ENCODE results near the gene PDE8B. TPM values are rescaled to one million over a fixed set of nuclear protein-coding genes. Genes with fewer than 3 reads are reported as not detected.

Gene PDE8B
- total RNA-seq, 1 experiment from 2014 or later = 0.86 TPM

DNA sequence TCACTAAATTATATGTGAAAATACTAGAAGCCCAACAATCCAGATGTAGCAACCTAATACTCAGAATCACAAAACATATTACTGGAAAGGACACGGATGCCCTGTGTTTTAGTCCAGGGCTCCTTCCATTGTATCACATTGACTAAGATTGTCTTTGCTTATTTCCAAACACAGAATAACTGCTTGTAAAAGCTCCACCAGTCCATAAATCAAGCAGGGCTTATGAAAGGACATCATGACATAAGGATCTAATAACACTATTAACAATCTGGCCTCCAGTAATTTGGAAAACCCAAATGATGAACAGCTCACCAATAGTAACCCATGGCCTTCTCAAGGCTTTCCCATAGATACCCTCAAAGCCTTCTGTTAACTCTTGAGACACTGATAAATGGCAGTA lies 241.9 kb downstream of the PDE8B start:
- no peaks in the 10 kb centered on the region for H3K4me1 Mint-ChIP-seq (ENCODE audit: low read depth, unreplicated experiment)
- ChIA-PET POLR2A (no interaction called here), CTCF (no interaction called here)
- peaks cover 5% of the 10 kb centered on the region for H3K9me3 Mint-ChIP-seq (ENCODE audit: unreplicated experiment)
- H3K27me3 Mint-ChIP-seq (ENCODE audit: insufficient read depth, unreplicated experiment) = no peaks in the 10 kb centered on the region
- no peak overlapping the region for H3K4me3 ChIP-seq (ENCODE audit: low read depth, low read length)
- no TSS peak for BruUV-seq (replicated peaks)
- H3K9me3 ChIP-seq = no peaks in the 10 kb centered on the region
- DNase-seq = no peak
- H3K4me1 ChIP-seq = no peaks in the 10 kb centered on the region
- no peak overlapping the region for H3K4me3 Mint-ChIP-seq (ENCODE audit: unreplicated experiment)
- no peaks in the 10 kb centered on the region for H3K27me3 ChIP-seq (replicated peaks; ENCODE audit: control insufficient read depth, insufficient read depth, low read length)
- TF ChIP-seq, protein P1, sequence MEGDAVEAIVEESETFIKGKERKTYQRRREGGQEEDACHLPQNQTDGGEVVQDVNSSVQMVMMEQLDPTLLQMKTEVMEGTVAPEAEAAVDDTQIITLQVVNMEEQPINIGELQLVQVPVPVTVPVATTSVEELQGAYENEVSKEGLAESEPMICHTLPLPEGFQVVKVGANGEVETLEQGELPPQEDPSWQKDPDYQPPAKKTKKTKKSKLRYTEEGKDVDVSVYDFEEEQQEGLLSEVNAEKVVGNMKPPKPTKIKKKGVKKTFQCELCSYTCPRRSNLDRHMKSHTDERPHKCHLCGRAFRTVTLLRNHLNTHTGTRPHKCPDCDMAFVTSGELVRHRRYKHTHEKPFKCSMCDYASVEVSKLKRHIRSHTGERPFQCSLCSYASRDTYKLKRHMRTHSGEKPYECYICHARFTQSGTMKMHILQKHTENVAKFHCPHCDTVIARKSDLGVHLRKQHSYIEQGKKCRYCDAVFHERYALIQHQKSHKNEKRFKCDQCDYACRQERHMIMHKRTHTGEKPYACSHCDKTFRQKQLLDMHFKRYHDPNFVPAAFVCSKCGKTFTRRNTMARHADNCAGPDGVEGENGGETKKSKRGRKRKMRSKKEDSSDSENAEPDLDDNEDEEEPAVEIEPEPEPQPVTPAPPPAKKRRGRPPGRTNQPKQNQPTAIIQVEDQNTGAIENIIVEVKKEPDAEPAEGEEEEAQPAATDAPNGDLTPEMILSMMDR (IDR thresholded peaks at IDR 0.05; ENCODE audit: insufficient read depth in 1 of 2, low read depth in 1 of 2, low read length in 1 of 2, severe bottlenecking in 1 of 2, unreplicated experiment in 1 of 2) = no peak
- no peak overlapping the region for H3K27ac Mint-ChIP-seq (ENCODE audit: unreplicated experiment)
- H3K36me3 ChIP-seq (ENCODE audit: control insufficient read depth, insufficient read depth, low read length) = no peaks in the 10 kb centered on the region; the same call in 1 of the 2 replicates
- intact Hi-C loops (cut with micrococcal nuclease; ENCODE audit: unreplicated experiment) = no loop called here
- peaks cover 21% of the 10 kb centered on the region for H3K36me3 Mint-ChIP-seq (ENCODE audit: insufficient read depth, unreplicated experiment)

DNA sequence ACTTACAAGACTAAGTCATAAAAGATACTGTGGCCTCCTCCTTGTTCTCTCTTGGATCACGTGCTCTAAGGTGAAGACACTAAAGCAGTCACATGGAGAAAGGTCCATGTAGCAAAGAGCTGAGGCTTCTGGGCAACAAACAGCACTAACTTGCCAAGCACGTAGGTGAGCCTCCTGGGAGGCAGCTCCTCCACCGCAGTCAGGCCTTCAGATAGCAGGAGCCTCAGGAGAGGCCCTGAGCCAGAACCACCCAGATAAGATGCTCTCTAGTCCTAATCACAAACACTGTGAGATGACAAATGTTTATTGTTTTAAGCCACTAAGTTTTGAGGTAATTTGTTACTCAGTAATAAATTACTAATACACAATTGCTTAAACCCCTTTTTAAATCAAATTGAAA lies 243.6 kb downstream of the PDE8B start:
- no peaks in the 10 kb centered on the region for H3K27me3 Mint-ChIP-seq (ENCODE audit: insufficient read depth, unreplicated experiment)
- POLR2A ChIA-PET = no interaction called here
- H3K27ac Mint-ChIP-seq (ENCODE audit: unreplicated experiment) = no peak overlapping the region
- no peak for DNase-seq
- H3K4me3 Mint-ChIP-seq (ENCODE audit: unreplicated experiment) = no peak overlapping the region
- TF ChIP-seq, protein P1 (IDR thresholded peaks at IDR 0.05; ENCODE audit: insufficient read depth in 1 of 2, low read depth in 1 of 2, low read length in 1 of 2, severe bottlenecking in 1 of 2, unreplicated experiment in 1 of 2) = no peak
- H3K27me3 ChIP-seq (replicated peaks; ENCODE audit: control insufficient read depth, insufficient read depth, low read length) = no peaks in the 10 kb centered on the region
- intact Hi-C loops (cut with micrococcal nuclease; ENCODE audit: unreplicated experiment) = no loop called here
- peaks cover 7% of the 10 kb centered on the region for H3K36me3 Mint-ChIP-seq (ENCODE audit: insufficient read depth, unreplicated experiment)
- H3K9me3 Mint-ChIP-seq (ENCODE audit: unreplicated experiment) = no peaks in the 10 kb centered on the region
- H3K4me3 ChIP-seq (ENCODE audit: low read depth, low read length) = no peak overlapping the region
- CTCF ChIA-PET = no interaction called here
- no peaks in the 10 kb centered on the region for H3K4me1 ChIP-seq
- no peaks in the 10 kb centered on the region; the same call in 1 of the 2 replicates for H3K36me3 ChIP-seq (ENCODE audit: control insufficient read depth, insufficient read depth, low read length)
- H3K4me1 Mint-ChIP-seq (ENCODE audit: low read depth, unreplicated experiment) = no peaks in the 10 kb centered on the region
- BruUV-seq (replicated peaks) = no TSS peak
- H3K9me3 ChIP-seq = no peaks in the 10 kb centered on the region

DNA sequence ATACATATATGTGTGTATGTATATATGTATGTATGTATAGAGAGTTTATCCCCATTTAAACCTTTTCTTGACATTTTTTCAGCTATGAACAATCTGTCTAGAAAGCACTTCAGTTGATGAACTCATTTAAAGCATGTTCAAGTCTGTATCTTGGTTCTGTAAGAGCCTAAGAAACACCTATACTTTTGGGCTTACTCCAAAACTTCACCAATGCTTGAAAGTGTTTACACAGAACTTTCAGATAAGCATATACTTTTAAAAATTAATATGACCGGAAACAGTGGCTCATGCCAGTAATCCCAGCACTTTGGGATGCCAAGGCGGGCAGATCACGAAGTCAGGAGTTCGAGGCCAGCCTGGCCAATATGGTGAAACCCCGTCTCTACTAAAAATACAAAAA lies 250.8 kb downstream of the PDE8B start:
- no peak for DNase-seq
- Mint-ChIP-seq H3K27ac (ENCODE audit: unreplicated experiment) (no peak overlapping the region), H3K9me3 (ENCODE audit: unreplicated experiment) (no peaks in the 10 kb centered on the region), H3K36me3 (ENCODE audit: insufficient read depth, unreplicated experiment) (peaks cover 13% of the 10 kb centered on the region), H3K4me3 (ENCODE audit: unreplicated experiment) (no peak overlapping the region), H3K27me3 (ENCODE audit: insufficient read depth, unreplicated experiment) (no peaks in the 10 kb centered on the region), H3K4me1 (ENCODE audit: low read depth, unreplicated experiment) (no peaks in the 10 kb centered on the region)
- Histone ChIP-seq H3K4me3 (ENCODE audit: low read depth, low read length) (no peak overlapping the region), H3K27me3 (replicated peaks; ENCODE audit: control insufficient read depth, insufficient read depth, low read length) (no peaks in the 10 kb centered on the region), H3K4me1 (peaks cover 7% of the 10 kb centered on the region; the same call in 1 of the 2 replicates), H3K36me3 (ENCODE audit: control insufficient read depth, insufficient read depth, low read length) (no peaks in the 10 kb centered on the region), H3K9me3 (no peaks in the 10 kb centered on the region)
- no TSS peak for BruUV-seq (replicated peaks)
- intact Hi-C loops (cut with micrococcal nuclease; ENCODE audit: unreplicated experiment) = no loop called here
- TF ChIP-seq, protein P1 (IDR thresholded peaks at IDR 0.05; ENCODE audit: insufficient read depth in 1 of 2, low read depth in 1 of 2, low read length in 1 of 2, severe bottlenecking in 1 of 2, unreplicated experiment in 1 of 2) = no peak
- CTCF ChIA-PET = interaction anchor here (0.6 kb wide), 1 partner anchor 242 kb away, joined by 3 read pairs; no protein-coding TSS in a partner anchor
- POLR2A ChIA-PET = no interaction called here

All from Caco-2 (cell line).